Astrocyte of the spinal cord (primary cell): ENCODE results near the gene DLG4.
"Not testable (repeated sequence)": the region's sequence is repeated elsewhere in the genome, so short reads cannot be mapped to it uniquely, and the experiment has no call there.

Experiments used
- DNase-seq: peaks from one replicate; pipeline ENCODE4 v3.0.0; 2011; ENCODE audit warnings: low read depth, low spot score
- H3K4me3 ChIP-seq: 2 replicates; pipeline ENCODE4 v1.5.1; 2011; ENCODE audit warnings: low read depth, mild to moderate bottlenecking, low read length, moderate library complexity
- in situ Hi-C: cut with HindIII; loops from 2 replicates; pipeline ENCODE4 v1.10.0; 2017; ENCODE audit warnings: low sequenced_read_pairs
- TF ChIP-seq, protein P1 (sequence below): IDR thresholded peaks from 2 replicates; pipeline ENCODE4 v1.5.1; 2012; ENCODE audit warnings: low read depth, mild to moderate bottlenecking, low read length, inconsistent platforms

The DLG4 gene

DNA sequence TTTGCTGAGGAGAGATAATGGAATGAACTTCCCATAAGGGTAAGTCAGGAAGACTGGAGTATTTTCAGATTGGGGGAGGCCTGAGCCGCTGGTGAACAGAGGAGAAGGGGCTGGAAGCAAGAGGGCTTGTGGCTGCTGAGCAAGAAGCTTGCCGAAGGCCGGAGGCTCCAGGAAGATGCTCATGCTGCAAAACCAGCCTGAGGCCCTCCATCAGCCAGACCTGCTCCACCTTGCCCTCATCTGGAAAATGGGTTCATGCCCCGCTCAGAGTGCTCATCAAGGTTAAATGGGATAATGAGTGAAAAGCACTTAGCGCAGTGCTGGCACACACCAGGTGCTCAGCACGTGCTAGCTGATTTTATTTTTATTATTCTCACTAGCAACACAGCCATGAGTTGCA lies 35.0 kb downstream of the DLG4 start:
- in situ Hi-C loops = no loop called here
- DNase-seq = no peak
- TF ChIP-seq, protein P1, sequence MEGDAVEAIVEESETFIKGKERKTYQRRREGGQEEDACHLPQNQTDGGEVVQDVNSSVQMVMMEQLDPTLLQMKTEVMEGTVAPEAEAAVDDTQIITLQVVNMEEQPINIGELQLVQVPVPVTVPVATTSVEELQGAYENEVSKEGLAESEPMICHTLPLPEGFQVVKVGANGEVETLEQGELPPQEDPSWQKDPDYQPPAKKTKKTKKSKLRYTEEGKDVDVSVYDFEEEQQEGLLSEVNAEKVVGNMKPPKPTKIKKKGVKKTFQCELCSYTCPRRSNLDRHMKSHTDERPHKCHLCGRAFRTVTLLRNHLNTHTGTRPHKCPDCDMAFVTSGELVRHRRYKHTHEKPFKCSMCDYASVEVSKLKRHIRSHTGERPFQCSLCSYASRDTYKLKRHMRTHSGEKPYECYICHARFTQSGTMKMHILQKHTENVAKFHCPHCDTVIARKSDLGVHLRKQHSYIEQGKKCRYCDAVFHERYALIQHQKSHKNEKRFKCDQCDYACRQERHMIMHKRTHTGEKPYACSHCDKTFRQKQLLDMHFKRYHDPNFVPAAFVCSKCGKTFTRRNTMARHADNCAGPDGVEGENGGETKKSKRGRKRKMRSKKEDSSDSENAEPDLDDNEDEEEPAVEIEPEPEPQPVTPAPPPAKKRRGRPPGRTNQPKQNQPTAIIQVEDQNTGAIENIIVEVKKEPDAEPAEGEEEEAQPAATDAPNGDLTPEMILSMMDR = no peak
- no peak overlapping the region for H3K4me3 ChIP-seq

DNA sequence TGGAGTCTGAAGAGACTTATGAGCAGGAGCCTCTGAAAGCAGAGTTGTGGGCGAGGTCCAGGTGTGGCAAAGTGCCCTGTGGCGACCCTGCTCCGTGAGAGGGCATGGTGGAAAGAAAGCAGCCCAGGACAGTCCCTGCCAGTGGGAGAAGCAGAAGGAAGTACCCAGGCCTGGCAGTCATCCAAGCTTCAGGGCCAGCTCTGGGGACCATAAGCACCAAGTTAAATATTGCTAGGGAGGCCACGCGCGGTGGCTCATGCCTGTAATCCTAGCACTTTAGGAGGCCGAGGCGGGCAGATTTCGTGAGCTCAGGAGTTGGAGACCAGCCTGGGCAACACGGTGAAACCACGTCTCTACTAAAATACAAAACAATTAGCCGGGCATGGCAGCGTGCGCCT lies 35.5 kb downstream of the DLG4 start:
- no peak overlapping the region for H3K4me3 ChIP-seq
- no peak for DNase-seq
- in situ Hi-C loops = no loop called here
- TF ChIP-seq, protein P1 = no peak

DNA sequence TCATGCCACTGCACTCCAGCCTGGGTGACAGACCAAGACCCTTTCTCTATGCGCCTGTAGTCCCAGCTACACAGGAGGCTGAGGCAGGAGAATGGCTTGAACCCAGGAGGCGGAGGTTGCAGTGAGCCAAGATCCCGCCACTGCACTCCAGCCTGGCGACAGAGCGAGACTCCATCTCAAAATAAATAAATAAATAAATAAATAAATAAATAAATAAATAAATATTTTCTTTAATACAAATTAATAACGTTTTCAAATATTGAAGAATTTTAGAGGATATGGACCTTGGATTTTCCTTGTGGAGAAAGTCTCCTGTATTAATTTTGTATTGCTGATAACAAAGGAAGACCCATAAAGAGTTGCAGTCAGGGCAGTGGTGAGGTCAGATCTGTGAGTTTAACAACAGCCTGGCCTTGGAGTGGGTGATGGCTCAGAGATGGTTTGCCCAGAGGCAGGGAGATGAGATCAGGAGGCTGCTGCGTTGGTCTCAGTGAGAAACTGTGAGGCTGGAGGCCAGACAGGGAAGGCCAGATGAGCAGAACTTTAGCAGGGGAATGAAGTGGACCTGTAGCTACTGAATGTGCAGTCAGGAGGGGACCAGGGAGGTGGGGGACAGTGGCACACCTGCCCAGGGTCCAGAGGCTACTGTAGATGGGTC lies 36.1 kb downstream of the DLG4 start:
- TF ChIP-seq, protein P1 = no peak
- DNase-seq = no peak
- in situ Hi-C loops = no loop called here
- H3K4me3 ChIP-seq = no peak overlapping the region

DNA sequence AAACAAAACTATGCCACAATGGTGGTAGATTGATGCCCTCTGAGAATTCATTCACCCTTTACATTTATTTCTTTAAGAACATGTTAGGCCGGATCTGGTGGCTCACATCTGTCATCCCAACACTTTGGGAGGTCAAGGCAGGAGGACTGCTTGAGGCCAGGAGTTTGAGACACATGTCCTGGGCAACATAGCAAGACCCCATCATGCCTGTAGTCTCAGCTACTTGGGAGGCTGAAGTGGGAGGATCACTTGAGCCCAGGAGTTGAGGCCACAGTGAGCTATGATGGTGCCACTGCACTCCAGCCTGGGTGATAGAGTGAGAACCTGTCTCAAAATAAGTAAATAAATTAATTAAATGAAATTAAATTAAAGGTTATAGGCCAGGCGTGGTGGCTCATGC lies 37.5 kb downstream of the DLG4 start:
- H3K4me3 ChIP-seq, in situ Hi-C loops, DNase-seq: not testable (repeated sequence)

DNA sequence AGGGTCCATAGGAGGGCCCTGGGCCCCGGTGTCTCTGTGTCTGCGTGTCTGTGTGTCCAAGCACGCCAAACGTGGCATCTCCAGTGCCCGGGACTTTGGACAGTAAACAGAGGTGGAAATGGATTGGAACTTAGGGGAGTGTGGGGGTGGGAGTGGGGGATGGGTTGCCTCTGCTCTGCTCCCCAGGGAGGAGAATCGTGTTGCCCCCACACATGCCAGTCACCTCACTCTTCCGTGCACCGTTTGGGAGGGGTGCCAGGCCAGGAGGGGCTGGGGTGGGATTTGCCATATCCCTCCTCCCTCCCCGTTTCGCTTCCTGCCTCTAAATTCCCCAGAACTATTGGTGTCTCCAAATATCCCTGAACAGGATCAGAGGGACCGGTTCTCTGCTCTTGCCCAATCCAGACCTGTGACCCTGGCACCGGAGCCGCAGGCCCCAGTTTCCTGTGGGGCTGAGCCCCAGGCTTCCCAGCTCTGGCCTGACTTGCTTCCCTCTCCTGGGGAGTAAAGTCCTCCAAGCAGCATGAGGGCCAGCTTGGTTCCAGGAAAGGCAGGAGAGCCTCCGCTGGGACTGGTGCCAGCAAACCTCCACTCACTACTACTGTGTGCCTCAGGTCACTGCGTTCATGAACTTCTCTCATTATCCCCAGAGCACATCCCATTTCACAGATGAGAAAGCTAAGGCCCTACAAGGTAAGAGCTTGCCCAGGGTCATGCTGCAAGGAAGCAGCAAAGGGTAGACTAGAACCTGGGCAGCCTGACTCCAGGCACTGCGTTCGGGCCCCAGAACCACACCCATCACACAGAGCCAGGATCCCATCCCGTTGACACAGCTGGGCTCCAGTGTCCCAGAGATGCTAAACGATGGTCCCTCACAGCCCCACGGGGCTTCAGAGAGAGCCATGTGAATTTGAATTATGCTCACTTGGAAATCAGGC lies 40.0 kb downstream of the DLG4 start, which contains the start of gene ASGR1:
TSS of gene ASGR1 (minus strand) at position 54 of the 938 bp plus-strand sequence. CDS start 807 bp downstream, outside the sequence.
- no peak for DNase-seq
- peak within 1 kb of the TSS; percentile 46 for H3K4me3 ChIP-seq
- TF ChIP-seq, protein P1 = no peak
- in situ Hi-C loops = no loop called here

DNA sequence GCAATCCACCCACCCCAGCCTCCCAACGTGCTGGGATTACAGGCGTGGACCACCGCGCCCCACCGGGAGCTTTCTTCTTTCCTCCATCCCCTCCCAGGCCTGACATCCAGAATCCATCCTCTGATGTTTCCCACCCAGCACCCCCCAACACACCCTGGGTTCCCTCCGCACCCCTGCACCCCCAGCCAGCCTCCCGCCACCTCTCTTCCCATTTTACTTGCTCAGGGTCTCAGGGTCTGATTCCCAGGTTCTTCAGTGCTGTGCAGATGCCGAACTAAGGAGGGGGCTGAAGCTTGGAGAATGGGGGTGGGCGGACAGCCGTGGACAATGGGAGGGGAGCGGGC lies 40.7 kb downstream of the DLG4 start:
- no peak overlapping the region for H3K4me3 ChIP-seq

More for the DNA sequence above, 40.7 kb downstream of the DLG4 start:
- in situ Hi-C loops = no loop called here
- TF ChIP-seq, protein P1 = no peak
- DNase-seq = no peak
